Esophagus (tissue), 2 donors: ENCODE data around the gene ASMTL. TPM values are rescaled to one million over a fixed set of nuclear protein-coding genes. Genes with fewer than 3 reads are reported as not detected.
"Not testable (repeated sequence)": the region's sequence is repeated elsewhere in the genome, so short reads cannot be mapped to it uniquely, and the experiment has no call there.

Experiments
- H3K27ac ChIP-seq, 2 donors: one replicate each; pipeline ENCODE4 v1.5.1; 2013; ENCODE audit warnings: low read depth in 2 of 2, mild to moderate bottlenecking in 2 of 2, inconsistent platforms in 1 of 2, low read length in 1 of 2, moderate library complexity in 1 of 2
- H3K27me3 ChIP-seq, 2 donors: one replicate each; pipeline ENCODE4 v1.6.1; 2013; ENCODE audit warnings: low read length in 2 of 2, control low read depth in 1 of 2, mild to moderate bottlenecking in 1 of 2; ENCODE audit not compliant: insufficient read depth in 2 of 2, control insufficient read depth in 1 of 2
- H3K36me3 ChIP-seq, 2 donors: one replicate each; pipeline ENCODE4 v1.6.1; 2013; ENCODE audit warnings: low read length in 1 of 2; ENCODE audit not compliant: control insufficient read depth in 2 of 2, insufficient read depth in 2 of 2
- H3K4me1 ChIP-seq, 2 donors: one replicate each; pipeline ENCODE4 v1.6.1; 2013; ENCODE audit warnings: low read length in 1 of 2; ENCODE audit not compliant: control insufficient read depth in 2 of 2, insufficient read depth in 2 of 2
- H3K4me3 ChIP-seq, 2 donors: one replicate each; pipeline ENCODE4 v1.5.1; 2013; ENCODE audit warnings: low read length in 2 of 2, mild to moderate bottlenecking in 2 of 2, low read depth in 1 of 2, moderate library complexity in 1 of 2
- H3K9me3 ChIP-seq, 2 donors: one replicate each; pipeline ENCODE4 v1.6.1; 2013; ENCODE audit warnings: mild to moderate bottlenecking in 2 of 2, low read depth in 1 of 2, low read length in 1 of 2, moderate library complexity in 1 of 2; ENCODE audit not compliant: control insufficient read depth in 2 of 2, insufficient read depth in 1 of 2
- WGBS, 2 donors: extraction: QIAGEN DNeasy Blood & Tissue Kit; methylation state at CpG; one replicate each; pipeline ENCODE4 v1.1.7; 2013; 5-methylcytosine and 5-hydroxymethylcytosine counted together
- polyA plus RNA-seq, 2 donors: library from polyadenylated mRNA; stranded (reverse); fragments of 200-250 nt; gene quantifications; one replicate each; pipeline ENCODE4 v1.2.3, GENCODE V29; 2013
- donor health status: healthy with polysubstance abuse.
- donor health status: Bipolar disorder and iron deficiency.

ASMTL gene
- polyA plus RNA-seq, 2 donors, result 8.5 to 13.6 TPM

GRCh38 chrX:1440506-1440905 is 12.2 kb downstream of the ASMTL start:
- Histone ChIP-seq H3K4me3 (no peak overlapping the region), H3K9me3 (peaks cover 0 to 2% of the 10 kb centered on the region in 2 donors), H3K4me1 (no peaks in the 10 kb centered on the region), H3K36me3 (peaks cover 0 to 9% of the 10 kb centered on the region in 2 donors), H3K27me3 (no peaks in the 10 kb centered on the region), H3K27ac (no peak overlapping the region)
- WGBS, 2 donors, result 95 to 97% methylated on average over 6 of the region's 6 CpGs

- no peak overlapping the region for H3K4me3 ChIP-seq
- no peaks in the 10 kb centered on the region for H3K4me1 ChIP-seq
- 92 to 94% methylated on average over 20 of the region's 20 CpGs for WGBS, 2 donors
- no peaks in the 10 kb centered on the region for H3K27me3 ChIP-seq
- no peak overlapping the region for H3K27ac ChIP-seq
- peaks cover 0 to 2% of the 10 kb centered on the region in 2 donors for H3K9me3 ChIP-seq
- peaks cover 0 to 19% of the 10 kb centered on the region in 2 donors for H3K36me3 ChIP-seq
Observed at GRCh38 chrX:1435241-1435895, 17.3 kb downstream of the ASMTL start.

- WGBS, 2 donors, result 97% methylated on average over 22 of the region's 22 CpGs
Observed at GRCh38 chrX:1434871-1435240, 17.9 kb downstream of the ASMTL start.

GRCh38 chrX:1433646-1434357 is 18.9 kb downstream of the ASMTL start:
- peaks cover 0 to 16% of the 10 kb centered on the region in 2 donors for H3K36me3 ChIP-seq

More at GRCh38 chrX:1434871-1435240, 17.9 kb downstream of the ASMTL start:
- Histone ChIP-seq H3K9me3 (peaks cover 0 to 2% of the 10 kb centered on the region in 2 donors), H3K27me3 (no peaks in the 10 kb centered on the region), H3K4me3 (no peak overlapping the region), H3K36me3 (peaks cover 0 to 19% of the 10 kb centered on the region in 2 donors), H3K4me1 (no peaks in the 10 kb centered on the region), H3K27ac (no peak overlapping the region)

GRCh38 chrX:1430451-1430850 is 22.3 kb downstream of the ASMTL start:
- no peaks in the 10 kb centered on the region for H3K27me3 ChIP-seq
- H3K4me3 ChIP-seq, result no peak overlapping the region
- no peaks in the 10 kb centered on the region for H3K9me3 ChIP-seq
- peaks cover 0 to 18% of the 10 kb centered on the region in 2 donors for H3K36me3 ChIP-seq
- no peaks in the 10 kb centered on the region for H3K4me1 ChIP-seq
- no peak overlapping the region for H3K27ac ChIP-seq
- WGBS, 2 donors, result 94 to 95% methylated on average over 10 of the region's 10 CpGs

More at GRCh38 chrX:1433646-1434357, 18.9 kb downstream of the ASMTL start:
- WGBS, 2 donors, result 93 to 94% methylated on average over 19 of the region's 19 CpGs
- peaks cover 0 to 2% of the 10 kb centered on the region in 2 donors for H3K9me3 ChIP-seq
- H3K27ac ChIP-seq, result no peak overlapping the region
- no peaks in the 10 kb centered on the region for H3K27me3 ChIP-seq
- H3K4me1 ChIP-seq, result no peaks in the 10 kb centered on the region
- H3K4me3 ChIP-seq, result no peak overlapping the region

- WGBS, 2 donors, result 96% methylated on average over 32 of the region's 32 CpGs
- H3K4me3 ChIP-seq, result no peak overlapping the region
- no peak overlapping the region for H3K27ac ChIP-seq
- H3K36me3 ChIP-seq, result peaks cover 0 to 12% of the 10 kb centered on the region in 2 donors
- H3K9me3 ChIP-seq, result peaks cover 0 to 4% of the 10 kb centered on the region in 2 donors
- no peaks in the 10 kb centered on the region for H3K27me3 ChIP-seq
- no peaks in the 10 kb centered on the region for H3K4me1 ChIP-seq
Observed at GRCh38 chrX:1427756-1428155, 25.0 kb downstream of the ASMTL start.

- H3K36me3 ChIP-seq, result peaks cover 0 to 18% of the 10 kb centered on the region in 2 donors
- 91 to 94% methylated on average over 16 of the region's 16 CpGs for WGBS, 2 donors
- not testable (repeated sequence) for H3K4me1 ChIP-seq, H3K27ac ChIP-seq, H3K4me3 ChIP-seq, H3K27me3 ChIP-seq
- peaks cover 0 to 17% of the 10 kb centered on the region in 2 donors for H3K9me3 ChIP-seq
Observed at GRCh38 chrX:1426321-1426720, 26.4 kb downstream of the ASMTL start.

- no peaks in the 10 kb centered on the region for H3K4me1 ChIP-seq
- H3K27me3 ChIP-seq, result no peaks in the 10 kb centered on the region
- no peak overlapping the region for H3K4me3 ChIP-seq
- no peak overlapping the region for H3K27ac ChIP-seq
- peaks cover 0 to 18% of the 10 kb centered on the region in 2 donors for H3K9me3 ChIP-seq
- WGBS, 2 donors, result 78 to 90% methylated on average over 10 of the region's 10 CpGs
- H3K36me3 ChIP-seq, result peaks cover 0 to 18% of the 10 kb centered on the region in 2 donors
Observed at GRCh38 chrX:1425381-1425780, 27.3 kb downstream of the ASMTL start.

GRCh38 chrX:1424147-1424851 is 28.4 kb downstream of the ASMTL start:
- Histone ChIP-seq H3K4me3 (no peak overlapping the region), H3K9me3 (peaks cover 0 to 18% of the 10 kb centered on the region in 2 donors), H3K27ac (no peak overlapping the region), H3K4me1 (no peaks in the 10 kb centered on the region), H3K27me3 (no peaks in the 10 kb centered on the region), H3K36me3 (peaks cover 0 to 18% of the 10 kb centered on the region in 2 donors)
- WGBS, 2 donors, result 77 to 87% methylated on average over 9 of the region's 9 CpGs
